B cell (primary cell): ENCODE measurements around the gene IL20RB. TPM values are rescaled to one million over a fixed set of nuclear protein-coding genes. Genes with fewer than 3 reads are reported as not detected.

Experiments
- ATAC-seq: fragments of 200-7000 bp; cut with Tn5 transposase; one replicate; pipeline ENCODE4 v1.10.0; 2021; ENCODE audit warnings: low read depth, mild to moderate bottlenecking, moderate number of reproducible peaks, moderate library complexity
- CTCF ChIA-PET: fragments of 350-600 bp; sonication (Branson Sonifier 250); formaldehyde crosslinking; loops from one replicate; lab custom pipeline; 2021; ENCODE audit warnings: antibody characterized with exemption, inconsistent platforms; lab: Charles Lee
- POLR2A ChIA-PET: fragments of 350-600 bp; sonication (Branson Sonifier 250); formaldehyde crosslinking; loops from one replicate; lab custom pipeline; 2021; ENCODE audit warnings: antibody characterized with exemption; lab: Charles Lee
- DNase-seq: peaks from one replicate; pipeline ENCODE4 v3.0.0; 2013
- H2AFZ ChIP-seq: 2 replicates; pipeline ENCODE4 v1.6.1; 2012; ENCODE audit warnings: mild to moderate bottlenecking, low read depth, low read length; ENCODE audit not compliant: insufficient read depth, poor library complexity, severe bottlenecking
- H3K27ac ChIP-seq, 2 donors: 1 replicate in 1 of 2; 2 replicates in 1 of 2; pipeline ENCODE4 v1.5.1; 2012 to 2013; ENCODE audit warnings: low read length in 2 of 2, mild to moderate bottlenecking in 2 of 2, moderate library complexity in 1 of 2
- H3K27me3 ChIP-seq, 4 experiments: fragments of 200-600 bp in 1 of 4; sonication (generic) in 1 of 4; replicated peaks in 1 of 4; 1 replicate in 2 of 4; 2 replicates in 2 of 4; pipeline versions ENCODE4 v1.6.1 to v1.7.0; 2013 to 2016; ENCODE audit warnings: low read length in 3 of 4, mild to moderate bottlenecking in 2 of 4, mixed read lengths in 1 of 4, moderate library complexity in 1 of 4; ENCODE audit not compliant: insufficient read depth in 4 of 4, control insufficient read depth in 3 of 4; ENCODE audit errors: control extremely low read depth in 1 of 4
- H3K36me3 ChIP-seq, 2 experiments: replicated peaks in 1 of 2; 1 replicate in 1 of 2; 2 replicates in 1 of 2; pipeline versions ENCODE4 v1.6.1 to v1.7.1; 2013; ENCODE audit warnings: low read length in 1 of 2; ENCODE audit not compliant: insufficient read depth in 2 of 2, control insufficient read depth in 1 of 2; ENCODE audit errors: control extremely low read depth in 1 of 2, extremely low read depth in 1 of 2
- H3K4me1 ChIP-seq, 2 donors: fragments of 200-600 bp in 1 of 2; sonication (generic) in 1 of 2; 1 replicate in 1 of 2; 2 replicates in 1 of 2; pipeline versions ENCODE4 v1.5.1 to v1.6.1; 2013 to 2017; ENCODE audit warnings: low read length in 2 of 2; ENCODE audit not compliant: control insufficient read depth in 2 of 2, insufficient read depth in 2 of 2
- H3K4me2 ChIP-seq: replicated peaks from 2 replicates; pipeline ENCODE3; 2012; ENCODE audit warnings: mild to moderate bottlenecking, low read depth, low read length; ENCODE audit not compliant: poor library complexity, severe bottlenecking
- H3K4me3 ChIP-seq, 5 experiments: fragments of 200-600 bp in 1 of 5; sonication (generic) in 1 of 5; 1 replicate in 3 of 5; 2 replicates in 2 of 5; pipeline versions ENCODE4 v1.5.1 to v1.7.0; 2011 to 2016; ENCODE audit warnings: low read length in 4 of 5, mild to moderate bottlenecking in 4 of 5, low read depth in 2 of 5, control low read depth in 1 of 5, moderate library complexity in 1 of 5; ENCODE audit not compliant: insufficient read depth in 1 of 5; ENCODE audit errors: control extremely low read depth in 1 of 5, extremely low read depth in 1 of 5
- H3K79me2 ChIP-seq: fragments of 200-600 bp; sonication (generic); one replicate; pipeline ENCODE4 v1.6.0; 2016; ENCODE audit warnings: low read length; ENCODE audit not compliant: control insufficient read depth, insufficient read depth
- H3K9ac ChIP-seq: fragments of 200-600 bp; sonication (generic); 2 replicates; pipeline ENCODE4 v1.6.1; 2017; ENCODE audit warnings: mild to moderate bottlenecking, low read length, moderate library complexity
- H3K9me3 ChIP-seq, 3 donors: one replicate each; pipeline versions ENCODE4 v1.6.1 to v1.7.1; 2013; ENCODE audit warnings: low read length in 2 of 3; ENCODE audit not compliant: control insufficient read depth in 2 of 3, insufficient read depth in 1 of 3; ENCODE audit errors: control extremely low read depth in 1 of 3
- H4K20me1 ChIP-seq: 2 replicates; pipeline ENCODE4 v1.6.0; 2012; ENCODE audit warnings: mild to moderate bottlenecking, low read length; ENCODE audit not compliant: insufficient read depth, control insufficient read depth, poor library complexity, severe bottlenecking
- H3K27ac Mint-ChIP-seq: one replicate; pipeline ENCODE4 v1.8.0; 2021; ENCODE audit warnings: mixed read lengths
- H3K27me3 Mint-ChIP-seq: one replicate; pipeline ENCODE4 v1.8.0; 2021; ENCODE audit warnings: mixed read lengths
- H3K4me1 Mint-ChIP-seq: one replicate; pipeline ENCODE4 v1.8.0; 2021; ENCODE audit warnings: mixed read lengths
- H3K4me3 Mint-ChIP-seq: one replicate; pipeline ENCODE4 v1.8.0; 2021; ENCODE audit warnings: mixed read lengths
- H3K9me3 Mint-ChIP-seq: one replicate; pipeline ENCODE4 v1.8.0; 2022; ENCODE audit warnings: mixed read lengths; ENCODE audit not compliant: insufficient read depth
- EZH2 ChIP-seq: IDR thresholded peaks from 2 replicates; pipeline ENCODE4 v1.6.1; 2012; ENCODE audit warnings: borderline replicate concordance, low read depth, mild to moderate bottlenecking, moderate library complexity, low read length; ENCODE audit not compliant: insufficient read depth, poor library complexity, severe bottlenecking
- WGBS: methylation state at CpG from one replicate; pipeline ENCODE4 v1.1.5; 2013; ENCODE audit warnings: missing lambda C conversion rate; ENCODE audit not compliant: insufficient coverage; 5-methylcytosine and 5-hydroxymethylcytosine counted together
- intact Hi-C: fragments of 100-400 bp; cut with micrococcal nuclease; formaldehyde crosslinking; loops from one replicate; pipeline ENCODE4 v1.10.0; 2022
- polyA plus RNA-seq: library from polyadenylated mRNA; depleted of rRNA; stranded (reverse); fragments of >200 nt; gene quantifications from 2 replicates; pipeline ENCODE4 v1.2.3, GENCODE V29; 2012
- total RNA-seq, 2 donors: library from RNA; stranded (reverse); fragments of 120-200 nt in 1 of 2; gene quantifications; 1 replicate in 1 of 2; 2 replicates in 1 of 2; pipeline versions ENCODE4 v1.2.3 to v1.2.4, GENCODE V29; 2013 to 2022
- TF ChIP-seq, protein P1 (sequence below): fragments of 200-600 bp; IDR thresholded peaks from one replicate; pipeline ENCODE4 v1.8.0; 2022; ENCODE audit warnings: antibody characterized with exemption, mild to moderate bottlenecking

The IL20RB gene
- total and polyA plus RNA-seq, 2 donors (not counting 1 experiment from before 2014, with no cell fraction given): 0.22 to 0.84 TPM

DNA sequence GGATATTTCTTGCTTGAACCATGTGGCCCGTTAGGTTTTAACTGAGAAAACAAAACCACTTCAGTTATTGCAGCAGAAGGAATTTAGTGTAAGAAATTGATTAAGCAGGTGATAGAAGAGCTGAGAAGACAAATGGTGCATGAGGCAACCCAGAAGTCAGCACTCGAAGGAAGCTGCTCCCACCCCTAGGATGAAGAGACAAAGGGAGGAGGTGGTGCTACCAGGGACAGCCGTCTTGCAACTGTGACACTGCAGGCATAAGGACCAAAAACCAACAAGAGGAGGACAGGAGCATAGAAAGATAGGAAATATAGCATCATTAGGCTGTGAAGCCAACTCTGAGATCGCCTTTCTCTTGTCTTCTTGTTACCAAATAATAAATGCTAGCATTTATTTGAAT lies 89.0 kb downstream of the IL20RB start:
- 90% methylated on average over 3 of the region's 4 CpGs for WGBS
- no peaks in the 10 kb centered on the region for H3K9me3 Mint-ChIP-seq
- no peaks in the 10 kb centered on the region for H3K9me3 ChIP-seq
- H3K27me3 ChIP-seq: peaks cover 0 to 20% (median 2%) of the 10 kb centered on the region in 4 experiments
- no peak for TF ChIP-seq EZH2
- TF ChIP-seq, protein P1, sequence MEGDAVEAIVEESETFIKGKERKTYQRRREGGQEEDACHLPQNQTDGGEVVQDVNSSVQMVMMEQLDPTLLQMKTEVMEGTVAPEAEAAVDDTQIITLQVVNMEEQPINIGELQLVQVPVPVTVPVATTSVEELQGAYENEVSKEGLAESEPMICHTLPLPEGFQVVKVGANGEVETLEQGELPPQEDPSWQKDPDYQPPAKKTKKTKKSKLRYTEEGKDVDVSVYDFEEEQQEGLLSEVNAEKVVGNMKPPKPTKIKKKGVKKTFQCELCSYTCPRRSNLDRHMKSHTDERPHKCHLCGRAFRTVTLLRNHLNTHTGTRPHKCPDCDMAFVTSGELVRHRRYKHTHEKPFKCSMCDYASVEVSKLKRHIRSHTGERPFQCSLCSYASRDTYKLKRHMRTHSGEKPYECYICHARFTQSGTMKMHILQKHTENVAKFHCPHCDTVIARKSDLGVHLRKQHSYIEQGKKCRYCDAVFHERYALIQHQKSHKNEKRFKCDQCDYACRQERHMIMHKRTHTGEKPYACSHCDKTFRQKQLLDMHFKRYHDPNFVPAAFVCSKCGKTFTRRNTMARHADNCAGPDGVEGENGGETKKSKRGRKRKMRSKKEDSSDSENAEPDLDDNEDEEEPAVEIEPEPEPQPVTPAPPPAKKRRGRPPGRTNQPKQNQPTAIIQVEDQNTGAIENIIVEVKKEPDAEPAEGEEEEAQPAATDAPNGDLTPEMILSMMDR: no peak
- H3K4me2 ChIP-seq: no peak overlapping the region
- ChIA-PET POLR2A (no interaction called here), CTCF (no interaction called here)
- no peaks in the 10 kb centered on the region for H3K4me1 ChIP-seq
- H3K4me1 Mint-ChIP-seq: no peaks in the 10 kb centered on the region
- H3K27ac Mint-ChIP-seq: no peak overlapping the region
- intact Hi-C loops: no loop called here
- ATAC-seq: no peak
- no peak overlapping the region for H3K4me3 ChIP-seq
- no peak for DNase-seq
- H3K36me3 ChIP-seq: no peaks in the 10 kb centered on the region
- no peak overlapping the region for H3K4me3 Mint-ChIP-seq
- no peak overlapping the region for H3K9ac ChIP-seq
- peaks cover 42% of the 10 kb centered on the region for H3K27me3 Mint-ChIP-seq
- H4K20me1 ChIP-seq: no peaks in the 10 kb centered on the region
- H2AFZ ChIP-seq: no peak overlapping the region
- H3K27ac ChIP-seq: no peak overlapping the region
- H3K79me2 ChIP-seq: no peaks in the 10 kb centered on the region

DNA sequence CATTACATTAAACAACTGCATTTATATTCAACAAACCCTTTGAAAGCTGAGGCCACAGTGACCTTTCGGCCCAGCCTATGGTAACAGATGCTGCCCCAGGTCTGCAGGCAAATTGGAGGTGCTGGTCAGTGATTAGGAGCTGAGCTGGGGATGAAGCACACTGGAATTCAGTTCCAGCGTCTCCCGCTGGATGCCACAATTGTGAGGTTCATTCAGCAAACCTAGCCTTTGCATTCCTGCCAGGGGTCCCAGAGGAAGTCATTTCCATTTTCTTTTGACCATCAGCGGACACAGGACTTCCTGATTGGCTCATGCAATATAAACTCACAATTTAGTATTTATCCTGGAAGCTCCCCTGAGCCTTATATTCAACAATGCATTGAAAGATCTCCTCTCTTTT lies 89.5 kb downstream of the IL20RB start:
- Mint-ChIP-seq H3K4me3 (no peak overlapping the region), H3K9me3 (no peaks in the 10 kb centered on the region), H3K4me1 (no peaks in the 10 kb centered on the region), H3K27me3 (peaks cover 39% of the 10 kb centered on the region), H3K27ac (no peak overlapping the region)
- Histone ChIP-seq H4K20me1 (no peaks in the 10 kb centered on the region), H3K36me3 (no peaks in the 10 kb centered on the region), H3K4me1 (no peaks in the 10 kb centered on the region), H3K9me3 (no peaks in the 10 kb centered on the region), H3K27ac (no peak overlapping the region), H3K79me2 (no peaks in the 10 kb centered on the region), H3K4me2 (no peak overlapping the region), H2AFZ (no peak overlapping the region), H3K9ac (no peak overlapping the region), H3K4me3 (no peak overlapping the region), H3K27me3 (peaks cover 0 to 20% (median 2%) of the 10 kb centered on the region in 4 experiments)
- WGBS: 91% methylated on average over 4 of the region's 4 CpGs
- intact Hi-C loops: no loop called here
- TF ChIP-seq, protein P1: no peak
- TF ChIP-seq EZH2: no peak
- DNase-seq (no peak), ATAC-seq (no peak)
- POLR2A ChIA-PET: no interaction called here
- CTCF ChIA-PET: no interaction called here
